H9 (cell line): Measurements from ENCODE around the gene DOCK10. TPM values are rescaled to one million over a fixed set of nuclear protein-coding genes. Genes with fewer than 3 reads are reported as not detected.

Experiments used
- DNase-seq: peaks from one replicate; pipeline ENCODE4 v3.0.0-alpha.2; 2017
- H2AFZ ChIP-seq: one replicate; pipeline ENCODE4 v1.6.1; 2013; ENCODE audit warnings: mild to moderate bottlenecking, low read length, control low read depth, moderate library complexity
- H2AK5ac ChIP-seq: 2 replicates; pipeline ENCODE4 v1.6.1; 2013; ENCODE audit warnings: low read length, control low read depth, mixed read lengths; ENCODE audit not compliant: insufficient read length
- H2BK120ac ChIP-seq: one replicate; pipeline ENCODE4 v1.6.1; 2013; ENCODE audit warnings: low read depth, mild to moderate bottlenecking, low read length, control low read depth, inconsistent platforms; ENCODE audit not compliant: poor library complexity, severe bottlenecking
- H2BK12ac ChIP-seq: 2 replicates; pipeline ENCODE4 v1.6.1; 2013; ENCODE audit warnings: low read length, control low read depth, mixed read lengths, low read depth; ENCODE audit not compliant: insufficient read length
- H2BK15ac ChIP-seq: 2 replicates; pipeline ENCODE4 v1.6.1; 2013; ENCODE audit warnings: low read depth, low read length, control low read depth
- H2BK20ac ChIP-seq: one replicate; pipeline ENCODE4 v1.6.1; 2013; ENCODE audit warnings: low read depth, mild to moderate bottlenecking, low read length, control low read depth, inconsistent platforms; ENCODE audit not compliant: poor library complexity, severe bottlenecking
- H2BK5ac ChIP-seq: 2 replicates; pipeline ENCODE4 v1.6.1; 2013; ENCODE audit warnings: low read length, control low read depth, mixed read lengths; ENCODE audit not compliant: insufficient read length
- H3K14ac ChIP-seq: 2 replicates; pipeline ENCODE4 v1.6.1; 2013; ENCODE audit warnings: low read length, control low read depth; ENCODE audit not compliant: insufficient read depth
- H3K18ac ChIP-seq: 2 replicates; pipeline ENCODE4 v1.6.1; 2013; ENCODE audit warnings: low read depth, mild to moderate bottlenecking, mixed read lengths, low read length, control low read depth; ENCODE audit not compliant: insufficient read length
- H3K23ac ChIP-seq: 2 replicates; pipeline ENCODE4 v1.6.1; 2013; ENCODE audit warnings: low read length, control low read depth, mixed read lengths, low read depth; ENCODE audit not compliant: insufficient read length
- H3K23me2 ChIP-seq: 2 replicates; pipeline ENCODE4 v1.6.1; 2013; ENCODE audit warnings: low read depth, mild to moderate bottlenecking, mixed read lengths, low read length, control low read depth; ENCODE audit not compliant: insufficient read length, poor library complexity, severe bottlenecking
- H3K27ac ChIP-seq: 2 replicates; pipeline ENCODE4 v1.5.1; 2013; ENCODE audit warnings: low read length, control low read depth, mixed read lengths, low read depth; ENCODE audit not compliant: insufficient read length
- H3K27me3 ChIP-seq: 2 replicates; pipeline ENCODE4 v1.6.1; 2013; ENCODE audit warnings: low read length, control low read depth, inconsistent platforms; ENCODE audit not compliant: insufficient read depth
- H3K4ac ChIP-seq: 2 replicates; pipeline ENCODE4 v1.6.1; 2013; ENCODE audit warnings: low read depth, mild to moderate bottlenecking, control low read depth, inconsistent platforms, low read length, moderate library complexity
- H3K4me1 ChIP-seq: 2 replicates; pipeline ENCODE4 v1.6.1; 2013; ENCODE audit warnings: low read length, control low read depth, inconsistent platforms; ENCODE audit not compliant: insufficient read depth
- H3K4me2 ChIP-seq: 2 replicates; pipeline ENCODE4 v1.6.1; 2013; ENCODE audit warnings: low read length, control low read depth, mixed read lengths; ENCODE audit not compliant: insufficient read length, insufficient read depth
- H3K56ac ChIP-seq: 2 replicates; pipeline ENCODE4 v1.6.1; 2013; ENCODE audit warnings: low read depth, mild to moderate bottlenecking, mixed read lengths, low read length, control low read depth; ENCODE audit not compliant: insufficient read length
- H3K79me1 ChIP-seq: 2 replicates; pipeline ENCODE4 v1.6.1; 2013; ENCODE audit warnings: low read depth, mild to moderate bottlenecking, moderate library complexity, low read length, control low read depth, inconsistent platforms; ENCODE audit not compliant: insufficient read depth, poor library complexity, severe bottlenecking
- H3K79me2 ChIP-seq: 2 replicates; pipeline ENCODE4 v1.6.1; 2013; ENCODE audit warnings: low read length, control low read depth, inconsistent platforms; ENCODE audit not compliant: insufficient read depth
- H3K9ac ChIP-seq: 2 replicates; pipeline ENCODE4 v1.6.1; 2013; ENCODE audit warnings: low read length, control low read depth, mixed read lengths; ENCODE audit not compliant: insufficient read length; ENCODE audit errors: extremely low read depth
- H3K9me3 ChIP-seq: one replicate; pipeline ENCODE4 v1.6.1; 2013; ENCODE audit warnings: low read depth, low read length, inconsistent platforms; ENCODE audit not compliant: control insufficient read depth
- H3T11ph ChIP-seq: one replicate; pipeline ENCODE4 v1.6.1; 2013; ENCODE audit warnings: mild to moderate bottlenecking, low read length, control low read depth, inconsistent platforms
- H4K20me1 ChIP-seq: one replicate; pipeline ENCODE4 v1.6.1; 2013; ENCODE audit not compliant: control insufficient read depth, insufficient read length, insufficient read depth
- H4K5ac ChIP-seq: 2 replicates; pipeline ENCODE4 v1.6.1; 2013; ENCODE audit warnings: low read depth, mild to moderate bottlenecking, mixed read lengths, low read length, control low read depth; ENCODE audit not compliant: insufficient read length
- H4K8ac ChIP-seq: replicated peaks from 2 replicates; pipeline ENCODE4 v1.6.1; 2013; ENCODE audit warnings: low read length, control low read depth, mixed read lengths, low read depth; ENCODE audit not compliant: insufficient read length
- H4K91ac ChIP-seq: 2 replicates; pipeline ENCODE4 v1.6.1; 2013; ENCODE audit warnings: low read depth, mild to moderate bottlenecking, moderate library complexity, mixed read lengths, low read length, control low read depth; ENCODE audit not compliant: insufficient read length
- H3K27ac Mint-ChIP-seq, 3 experiments: 2 replicates in 2 of 3; 3 replicates in 1 of 3; pipeline ENCODE4 v1.8.0; 2020 to 2021; ENCODE audit warnings: mixed read lengths in 3 of 3, mild to moderate bottlenecking in 1 of 3, moderate library complexity in 1 of 3
- H3K27me3 Mint-ChIP-seq: 2 replicates; pipeline ENCODE4 v1.8.0; 2021; ENCODE audit warnings: low read depth, mild to moderate bottlenecking, moderate library complexity, mixed read lengths
- H3K36me3 Mint-ChIP-seq, 3 experiments: 2 replicates in 2 of 3; 3 replicates in 1 of 3; pipeline ENCODE4 v1.8.0; 2020 to 2021; ENCODE audit warnings: low read depth in 3 of 3, mixed read lengths in 3 of 3; ENCODE audit not compliant: insufficient read depth in 1 of 3
- H3K4me1 Mint-ChIP-seq, 2 experiments: 2 replicates each; pipeline ENCODE4 v1.8.0; 2020; ENCODE audit warnings: mixed read lengths in 2 of 2
- H3K4me3 Mint-ChIP-seq, 2 experiments: 2 replicates in 1 of 2; 3 replicates in 1 of 2; pipeline ENCODE4 v1.8.0; 2020 to 2021; ENCODE audit warnings: mild to moderate bottlenecking in 2 of 2, mixed read lengths in 2 of 2, moderate library complexity in 1 of 2
- H3K9me3 Mint-ChIP-seq, 2 experiments: 2 replicates in 1 of 2; 3 replicates in 1 of 2; pipeline ENCODE4 v1.8.0; 2020; ENCODE audit warnings: mild to moderate bottlenecking in 2 of 2, mixed read lengths in 2 of 2, moderate library complexity in 1 of 2
- WGBS: extraction: QIAGEN DNeasy Blood & Tissue Kit; methylation state at CpG from one replicate; pipeline ENCODE4 v1.1.7; 2013; ENCODE audit warnings: missing lambda C conversion rate, low lambda C conversion rate, mixed read lengths; ENCODE audit not compliant: insufficient read length; ENCODE audit errors: extremely low coverage; 5-methylcytosine and 5-hydroxymethylcytosine counted together
- total RNA-seq: library from RNA; stranded (reverse); gene quantifications from 2 replicates; pipeline ENCODE4 v1.2.1, GENCODE V29; 2021
- TF ChIP-seq, protein P1 (sequence below): fragments of 200-600 bp; sonication (generic); conservative IDR thresholded peaks from 3 replicates; pipeline ENCODE4 v1.8.0; 2021; ENCODE audit warnings: antibody characterized with exemption, mild to moderate bottlenecking

Gene DOCK10
- total RNA-seq, 1 experiment from 2014 or later = 0.79 TPM

DNA sequence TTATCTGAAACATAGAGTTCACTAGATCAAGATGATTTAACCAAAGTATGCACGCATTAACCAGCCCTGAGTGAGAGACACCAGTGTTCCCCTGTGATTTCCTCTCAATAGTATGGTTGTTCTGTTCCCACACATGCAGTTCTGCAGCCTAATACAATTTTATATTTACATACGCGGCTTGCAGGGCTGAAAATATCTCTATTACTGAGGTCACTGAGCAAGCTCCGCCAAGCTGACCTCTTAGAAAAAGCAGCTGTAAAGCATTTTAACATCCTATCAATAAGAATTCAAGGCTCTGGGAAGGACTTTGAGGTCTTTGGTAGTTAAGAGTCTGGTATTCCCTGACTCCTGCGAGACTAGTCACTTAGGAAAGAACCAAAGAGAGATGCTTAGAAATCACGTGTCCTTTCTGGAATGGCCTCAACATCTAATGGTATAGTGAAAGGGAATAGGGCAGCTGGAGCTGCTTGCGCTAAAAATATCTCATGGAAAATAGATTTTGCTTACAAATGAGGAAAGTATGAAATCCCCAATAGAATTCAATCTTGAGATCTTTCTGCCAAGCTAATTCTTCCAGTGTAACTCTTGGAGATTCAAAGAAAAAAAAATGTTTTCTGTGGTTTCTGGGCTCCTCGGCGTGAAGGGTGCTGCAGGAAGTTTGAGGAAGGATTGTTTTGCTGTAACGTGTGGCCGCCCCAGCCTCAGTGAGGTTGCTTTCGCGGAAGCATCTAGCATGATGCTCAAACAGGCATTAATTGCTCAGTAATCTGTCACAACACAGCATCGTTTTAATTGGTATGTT lies 59.2 kb downstream of the DOCK10 start:
- no peaks in the 10 kb centered on the region for H3K9me3 ChIP-seq
- no peak overlapping the region for H2BK20ac ChIP-seq
- H2AK5ac ChIP-seq = no peak overlapping the region
- no peak overlapping the region for H2BK12ac ChIP-seq
- Mint-ChIP-seq H3K9me3 (no peaks in the 10 kb centered on the region), H3K4me1 (peaks cover 8 to 14% of the 10 kb centered on the region in 2 experiments; a peak in 3 of 4 replicates), H3K27me3 (no peaks in the 10 kb centered on the region), H3K27ac (no peak overlapping the region), H3K4me3 (no peak overlapping the region), H3K36me3 (no peaks in the 10 kb centered on the region)
- H3K14ac ChIP-seq = no peak overlapping the region
- H3K79me2 ChIP-seq = no peaks in the 10 kb centered on the region
- H3K23me2 ChIP-seq = no peaks in the 10 kb centered on the region
- H3K9ac ChIP-seq = no peak overlapping the region
- H3K4me1 ChIP-seq = no peaks in the 10 kb centered on the region
- no peak overlapping the region for H3K56ac ChIP-seq
- no peak overlapping the region for H2BK5ac ChIP-seq
- no peak overlapping the region for H2BK15ac ChIP-seq
- H3K27ac ChIP-seq = no peak overlapping the region
- no peak overlapping the region for H4K5ac ChIP-seq
- no peak overlapping the region for H3K18ac ChIP-seq
- H3K79me1 ChIP-seq = no peaks in the 10 kb centered on the region
- WGBS = no CpG with 5 or more reads among the region's 14 CpGs
- no peak overlapping the region for H2AFZ ChIP-seq
- H3T11ph ChIP-seq = no peak overlapping the region
- no peaks in the 10 kb centered on the region for H4K20me1 ChIP-seq
- no peak overlapping the region for H3K4ac ChIP-seq
- no peak overlapping the region for H4K8ac ChIP-seq
- H3K23ac ChIP-seq = no peak overlapping the region
- DNase-seq = no peak
- no peak overlapping the region for H2BK120ac ChIP-seq
- TF ChIP-seq, protein P1, sequence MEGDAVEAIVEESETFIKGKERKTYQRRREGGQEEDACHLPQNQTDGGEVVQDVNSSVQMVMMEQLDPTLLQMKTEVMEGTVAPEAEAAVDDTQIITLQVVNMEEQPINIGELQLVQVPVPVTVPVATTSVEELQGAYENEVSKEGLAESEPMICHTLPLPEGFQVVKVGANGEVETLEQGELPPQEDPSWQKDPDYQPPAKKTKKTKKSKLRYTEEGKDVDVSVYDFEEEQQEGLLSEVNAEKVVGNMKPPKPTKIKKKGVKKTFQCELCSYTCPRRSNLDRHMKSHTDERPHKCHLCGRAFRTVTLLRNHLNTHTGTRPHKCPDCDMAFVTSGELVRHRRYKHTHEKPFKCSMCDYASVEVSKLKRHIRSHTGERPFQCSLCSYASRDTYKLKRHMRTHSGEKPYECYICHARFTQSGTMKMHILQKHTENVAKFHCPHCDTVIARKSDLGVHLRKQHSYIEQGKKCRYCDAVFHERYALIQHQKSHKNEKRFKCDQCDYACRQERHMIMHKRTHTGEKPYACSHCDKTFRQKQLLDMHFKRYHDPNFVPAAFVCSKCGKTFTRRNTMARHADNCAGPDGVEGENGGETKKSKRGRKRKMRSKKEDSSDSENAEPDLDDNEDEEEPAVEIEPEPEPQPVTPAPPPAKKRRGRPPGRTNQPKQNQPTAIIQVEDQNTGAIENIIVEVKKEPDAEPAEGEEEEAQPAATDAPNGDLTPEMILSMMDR = no peak
- H3K27me3 ChIP-seq = no peaks in the 10 kb centered on the region
- H4K91ac ChIP-seq = no peak overlapping the region
- no peak overlapping the region for H3K4me2 ChIP-seq
